ENCODE results near the gene FLNB. TPM values are rescaled to one million over a fixed set of nuclear protein-coding genes. Genes with fewer than 3 reads are reported as not detected.

FLNB gene
- total and polyA plus RNA-seq, 4 experiments from 2014 or later: 3.9 to 28.5 (median 18.5) TPM

- H3K9me3 ChIP-seq (ENCODE audit: control insufficient read depth in 1 of 2, low read length in 2 of 2): no peaks in the 10 kb centered on the region
- no peaks in the 10 kb centered on the region for H3K27me3 ChIP-seq (ENCODE audit: insufficient read depth, low read length)
- CTCF ChIA-PET (ENCODE audit: partially characterized antibody): no interaction called here
- intact Hi-C loops (cut with micrococcal nuclease): no loop called here
- H3K4me1 ChIP-seq (ENCODE audit: insufficient read depth, low read length): peaks cover 15% of the 10 kb centered on the region
- Mint-ChIP-seq H3K4me1 (peaks cover 14 to 24% (median 18%) of the 10 kb centered on the region in 4 donors), H3K9me3 (no peaks in the 10 kb centered on the region), H3K27ac (peak overlapping the region in 1 of 7 donors; percentile 8), H3K27me3 (no peaks in the 10 kb centered on the region), H3K36me3 (peaks cover 22 to 31% of the 10 kb centered on the region in 2 donors), H3K4me3 (no peak overlapping the region)
- no peaks in the 10 kb centered on the region for H3K36me3 ChIP-seq (ENCODE audit: insufficient read depth, low read length)
- H3K27ac ChIP-seq (ENCODE audit: low read depth, low read length): no peak overlapping the region
- H3K4me3 ChIP-seq (ENCODE audit: low read length in 2 of 2): no peak overlapping the region
- POLR2A ChIA-PET (ENCODE audit: partially characterized antibody): no interaction called here
- DNase-seq: peak in 2 of 5 donors; percentile 9 to 22
Observed at GRCh38 chr3:58074997-58075396, 66.8 kb downstream of the FLNB start.

GRCh38 chr3:58077596-58078285 is 69.5 kb downstream of the FLNB start:
- H3K4me1 ChIP-seq (ENCODE audit: insufficient read depth, low read length): peaks cover 20% of the 10 kb centered on the region
- no peak overlapping the region for H3K4me3 Mint-ChIP-seq
- H3K27me3 Mint-ChIP-seq: no peaks in the 10 kb centered on the region
- no peaks in the 10 kb centered on the region for H3K27me3 ChIP-seq (ENCODE audit: insufficient read depth, low read length)
- no peak overlapping the region for H3K4me3 ChIP-seq (ENCODE audit: low read length in 2 of 2)
- peak overlapping the region in 1 of 7 donors; percentile 7 for H3K27ac Mint-ChIP-seq
- no peak overlapping the region for H3K27ac ChIP-seq (ENCODE audit: low read depth, low read length)
- H3K36me3 ChIP-seq (ENCODE audit: insufficient read depth, low read length): peaks cover 3% of the 10 kb centered on the region
- H3K4me1 Mint-ChIP-seq: peaks cover 18 to 31% (median 23%) of the 10 kb centered on the region in 4 donors
- H3K9me3 ChIP-seq (ENCODE audit: control insufficient read depth in 1 of 2, low read length in 2 of 2): no peaks in the 10 kb centered on the region
- H3K36me3 Mint-ChIP-seq: peaks cover 32 to 42% of the 10 kb centered on the region in 2 donors
- ChIA-PET CTCF (ENCODE audit: partially characterized antibody) (no interaction called here), POLR2A (ENCODE audit: partially characterized antibody) (no interaction called here)
- no peak for DNase-seq
- intact Hi-C loops (cut with micrococcal nuclease): no loop called here
- no peaks in the 10 kb centered on the region for H3K9me3 Mint-ChIP-seq

GRCh38 chr3:58078610-58079009 is 70.4 kb downstream of the FLNB start:
- no peaks in the 10 kb centered on the region for H3K9me3 Mint-ChIP-seq
- H3K27ac Mint-ChIP-seq: peak overlapping the region in 1 of 7 donors; percentile 22
- intact Hi-C loops (cut with micrococcal nuclease): no loop called here
- Histone ChIP-seq H3K9me3 (ENCODE audit: control insufficient read depth in 1 of 2, low read length in 2 of 2) (no peaks in the 10 kb centered on the region), H3K27me3 (ENCODE audit: insufficient read depth, low read length) (no peaks in the 10 kb centered on the region), H3K36me3 (ENCODE audit: insufficient read depth, low read length) (peaks cover 3% of the 10 kb centered on the region), H3K27ac (ENCODE audit: low read depth, low read length) (no peak overlapping the region), H3K4me3 (ENCODE audit: low read length in 2 of 2) (no peak overlapping the region), H3K4me1 (ENCODE audit: insufficient read depth, low read length) (peaks cover 20% of the 10 kb centered on the region)
- ChIA-PET POLR2A (ENCODE audit: partially characterized antibody) (no interaction called here), CTCF (ENCODE audit: partially characterized antibody) (no interaction called here)
- H3K4me1 Mint-ChIP-seq: peaks cover 19 to 29% (median 23%) of the 10 kb centered on the region in 4 donors
- no peaks in the 10 kb centered on the region for H3K27me3 Mint-ChIP-seq
- no peak overlapping the region for H3K4me3 Mint-ChIP-seq
- peaks cover 33 to 44% of the 10 kb centered on the region in 2 donors for H3K36me3 Mint-ChIP-seq
- DNase-seq: no peak

- H3K27me3 ChIP-seq (ENCODE audit: insufficient read depth, low read length): no peaks in the 10 kb centered on the region
- Mint-ChIP-seq H3K4me3 (no peak overlapping the region), H3K27ac (peak overlapping the region in 2 of 7 donors; percentile 18 to 65), H3K4me1 (peaks cover 11 to 24% (median 16%) of the 10 kb centered on the region in 4 donors), H3K27me3 (no peaks in the 10 kb centered on the region), H3K9me3 (no peaks in the 10 kb centered on the region), H3K36me3 (peaks cover 36 to 44% of the 10 kb centered on the region in 2 donors)
- CTCF ChIA-PET (ENCODE audit: partially characterized antibody): no interaction called here
- POLR2A ChIA-PET (ENCODE audit: partially characterized antibody): no interaction called here
- H3K27ac ChIP-seq (ENCODE audit: low read depth, low read length): no peak overlapping the region
- peaks cover 3% of the 10 kb centered on the region for H3K36me3 ChIP-seq (ENCODE audit: insufficient read depth, low read length)
- H3K4me3 ChIP-seq (ENCODE audit: low read length in 2 of 2): no peak overlapping the region
- no peaks in the 10 kb centered on the region for H3K9me3 ChIP-seq (ENCODE audit: control insufficient read depth in 1 of 2, low read length in 2 of 2)
- H3K4me1 ChIP-seq (ENCODE audit: insufficient read depth, low read length): peaks cover 15% of the 10 kb centered on the region
- DNase-seq: no peak
- intact Hi-C loops (cut with micrococcal nuclease): no loop called here
Observed at GRCh38 chr3:58079773-58080172, 71.6 kb downstream of the FLNB start.

GRCh38 chr3:58082047-58082446 is 73.8 kb downstream of the FLNB start:
- peak in 1 of 5 donors; percentile 12 for DNase-seq
- ChIA-PET CTCF (ENCODE audit: partially characterized antibody) (interaction anchor here (0.6 kb wide), 1 partner anchor 160 kb away, joined by 4 read pairs; no protein-coding TSS in a partner anchor), POLR2A (ENCODE audit: partially characterized antibody) (no interaction called here)
- Histone ChIP-seq H3K4me1 (ENCODE audit: insufficient read depth, low read length) (peaks cover 13% of the 10 kb centered on the region), H3K27me3 (ENCODE audit: insufficient read depth, low read length) (no peaks in the 10 kb centered on the region), H3K27ac (ENCODE audit: low read depth, low read length) (no peak overlapping the region), H3K9me3 (ENCODE audit: control insufficient read depth in 1 of 2, low read length in 2 of 2) (no peaks in the 10 kb centered on the region), H3K36me3 (ENCODE audit: insufficient read depth, low read length) (peaks cover 3% of the 10 kb centered on the region), H3K4me3 (ENCODE audit: low read length in 2 of 2) (no peak overlapping the region)
- intact Hi-C loops (cut with micrococcal nuclease): no loop called here
- peak overlapping the region in 5 of 7 donors; percentile 44 to 70 (median 59) for H3K27ac Mint-ChIP-seq
- no peaks in the 10 kb centered on the region for H3K9me3 Mint-ChIP-seq
- H3K36me3 Mint-ChIP-seq: peaks cover 42% of the 10 kb centered on the region in 2 donors
- no peaks in the 10 kb centered on the region for H3K27me3 Mint-ChIP-seq
- peak overlapping the region in 4 of 8 donors; percentile 5 to 58 (median 56) for H3K4me3 Mint-ChIP-seq
- peaks cover 7 to 21% (median 16%) of the 10 kb centered on the region in 4 donors for H3K4me1 Mint-ChIP-seq

GRCh38 chr3:58084166-58084565 is 75.9 kb downstream of the FLNB start:
- intact Hi-C loops (cut with micrococcal nuclease): no loop called here
- POLR2A ChIA-PET (ENCODE audit: partially characterized antibody): no interaction called here
- no peak overlapping the region for H3K4me3 Mint-ChIP-seq

GRCh38 chr3:58084788-58085543 is 76.7 kb downstream of the FLNB start:
- intact Hi-C loops (cut with micrococcal nuclease): no loop called here
- Histone ChIP-seq H3K9me3 (ENCODE audit: control insufficient read depth in 1 of 2, low read length in 2 of 2) (no peaks in the 10 kb centered on the region), H3K4me3 (ENCODE audit: low read length in 2 of 2) (no peak overlapping the region), H3K36me3 (ENCODE audit: insufficient read depth, low read length) (peaks cover 3% of the 10 kb centered on the region), H3K4me1 (ENCODE audit: insufficient read depth, low read length) (peaks cover 13% of the 10 kb centered on the region), H3K27ac (ENCODE audit: low read depth, low read length) (no peak overlapping the region), H3K27me3 (ENCODE audit: insufficient read depth, low read length) (no peaks in the 10 kb centered on the region)
- Mint-ChIP-seq H3K4me3 (peak overlapping the region in 1 of 8 donors; percentile 27), H3K27ac (peak overlapping the region in 2 of 7 donors; percentile 53 to 77), H3K4me1 (peaks cover 7 to 21% (median 16%) of the 10 kb centered on the region in 4 donors), H3K9me3 (no peaks in the 10 kb centered on the region), H3K27me3 (no peaks in the 10 kb centered on the region), H3K36me3 (peaks cover 23 to 25% of the 10 kb centered on the region in 2 donors)
- DNase-seq: no peak
- ChIA-PET POLR2A (ENCODE audit: partially characterized antibody) (no interaction called here), CTCF (ENCODE audit: partially characterized antibody) (no interaction called here)

More at GRCh38 chr3:58084166-58084565, 75.9 kb downstream of the FLNB start:
- peaks cover 13% of the 10 kb centered on the region for H3K4me1 ChIP-seq (ENCODE audit: insufficient read depth, low read length)
- H3K36me3 ChIP-seq (ENCODE audit: insufficient read depth, low read length): peaks cover 3% of the 10 kb centered on the region
- H3K4me1 Mint-ChIP-seq: peaks cover 7 to 21% (median 16%) of the 10 kb centered on the region in 4 donors
- no peak overlapping the region for H3K4me3 ChIP-seq (ENCODE audit: low read length in 2 of 2)
- DNase-seq: no peak
- H3K27ac Mint-ChIP-seq: no peak overlapping the region
- no peaks in the 10 kb centered on the region for H3K9me3 Mint-ChIP-seq
- CTCF ChIA-PET (ENCODE audit: partially characterized antibody): no interaction called here
- no peak overlapping the region for H3K27ac ChIP-seq (ENCODE audit: low read depth, low read length)
- H3K36me3 Mint-ChIP-seq: peaks cover 29 to 32% of the 10 kb centered on the region in 2 donors
- H3K9me3 ChIP-seq (ENCODE audit: control insufficient read depth in 1 of 2, low read length in 2 of 2): no peaks in the 10 kb centered on the region
- H3K27me3 Mint-ChIP-seq: no peaks in the 10 kb centered on the region
- H3K27me3 ChIP-seq (ENCODE audit: insufficient read depth, low read length): no peaks in the 10 kb centered on the region
